ENCODE measurements around the gene SKIC8.

The SKIC8 gene

GRCh38 chr15:78321786-78322185, 22.4 kb upstream of the SKIC8 start:
- DNase-seq (ENCODE audit: low read depth): no peak

GRCh38 chr15:78321041-78321570, 21.7 kb upstream of the SKIC8 start:
- no peak for DNase-seq (ENCODE audit: low read depth)

GRCh38 chr15:78320183-78320582, 20.8 kb upstream of the SKIC8 start:
- no peak for DNase-seq (ENCODE audit: low read depth)

GRCh38 chr15:78319588-78319987, 20.2 kb upstream of the SKIC8 start:
- no peak for DNase-seq (ENCODE audit: low read depth)

GRCh38 chr15:78317145-78317836, 17.9 kb upstream of the SKIC8 start:
- DNase-seq (ENCODE audit: low read depth): peak; percentile 28

GRCh38 chr15:78316283-78317083, 17.1 kb upstream of the SKIC8 start:
- DNase-seq (ENCODE audit: low read depth): no peak

GRCh38 chr15:78315686-78316282, 16.4 kb upstream of the SKIC8 start:
- DNase-seq (ENCODE audit: low read depth): peak; percentile 21

- no peak for DNase-seq (ENCODE audit: low read depth)
Observed at GRCh38 chr15:78314181-78314581, 14.8 kb upstream of the SKIC8 start.

- no peak for DNase-seq (ENCODE audit: low read depth)
Observed at GRCh38 chr15:78313383-78313782, 14.0 kb upstream of the SKIC8 start.

GRCh38 chr15:78312957-78313356, 13.5 kb upstream of the SKIC8 start:
- DNase-seq (ENCODE audit: low read depth): no peak

- DNase-seq (ENCODE audit: low read depth): no peak
Observed at GRCh38 chr15:78312536-78312935, 13.1 kb upstream of the SKIC8 start.

- DNase-seq (ENCODE audit: low read depth): no peak
Observed at GRCh38 chr15:78311292-78311691, 11.9 kb upstream of the SKIC8 start.

GRCh38 chr15:78308422-78309032, 9.1 kb upstream of the SKIC8 start:
- DNase-seq (ENCODE audit: low read depth): peak; percentile 69

GRCh38 chr15:78307976-78308375, 8.6 kb upstream of the SKIC8 start:
- no peak for DNase-seq (ENCODE audit: low read depth)

- DNase-seq (ENCODE audit: low read depth): peak; percentile 89
Observed at GRCh38 chr15:78306176-78306774, 6.9 kb upstream of the SKIC8 start.

GRCh38 chr15:78304216-78305066, 5.0 kb upstream of the SKIC8 start:
- DNase-seq (ENCODE audit: low read depth): no peak

GRCh38 chr15:78302579-78303312, 3.3 kb upstream of the SKIC8 start:
- DNase-seq (ENCODE audit: low read depth): peak; percentile 94

- DNase-seq (ENCODE audit: low read depth): peak; percentile 74
Observed at GRCh38 chr15:78301828-78302227, 2.4 kb upstream of the SKIC8 start.

GRCh38 chr15:78301326-78301725, 1.9 kb upstream of the SKIC8 start:
- peak; percentile 50 for DNase-seq (ENCODE audit: low read depth)

- DNase-seq (ENCODE audit: low read depth): no peak
Observed at GRCh38 chr15:78292219-78292618, 7.2 kb downstream of the SKIC8 start.
